K562 (cell line): Measurements from ENCODE around the gene CFAP92. TPM values are rescaled to one million over a fixed set of nuclear protein-coding genes. Genes with fewer than 3 reads are reported as not detected.

ENCODE experiments used
- AFF4 ChIP-seq: sonication (generic); formaldehyde crosslinking; IDR thresholded peaks from 2 replicates; pipeline ENCODE4 v1.8.0; 2023; ENCODE audit warnings: mild to moderate bottlenecking, missing genetic modification reagents
- polyA plus RNA-seq, 8 experiments: library from polyadenylated mRNA; depleted of rRNA in 4 of 8; stranded (reverse) in 5 of 8; unstranded in 3 of 8; fragments of >200 nt; fragmentation: Nextera tagmentation in 2 of 8; fragmentation: Illumina TruSeq in 1 of 8; extraction: Ambion mirVana in 2 of 8; extraction: Trizol in 1 of 8; gene quantifications; 2 replicates each; pipeline versions ENCODE4 v1.2.1 to v1.2.3, GENCODE V29; 2011 to 2014; ENCODE audit warnings: inconsistent platforms in 1 of 8, missing spikeins in 1 of 8
- total RNA-seq, 7 experiments: library from RNA; depleted of rRNA in 6 of 7; stranded (reverse); fragments of >200 nt in 6 of 7; fragmentation: Illumina TruSeq in 2 of 7; extraction: Trizol in 2 of 7; gene quantifications; 2 replicates each; pipeline versions ENCODE4 v1.2.1 to v1.2.3, GENCODE V29; 2011 to 2021; ENCODE audit warnings: low replicate concordance in 1 of 7
- TF ChIP-seq, protein P1 (sequence below), 2 experiments: fragments of 450-650 bp; formaldehyde crosslinking in 1 of 2; IDR thresholded peaks; 2 replicates each; pipeline versions ENCODE4 v1.4.0 to v1.6.1; 2014 to 2020; ENCODE audit warnings: mild to moderate bottlenecking in 2 of 2, borderline replicate concordance in 1 of 2, low read depth in 1 of 2

CFAP92 gene
- total and polyA plus RNA-seq, 9 of the 15 experiments (the other 6 are each of a cell fraction or from before 2014, with no cell fraction given): 0.06 to 0.62 (median 0.36) TPM

DNA sequence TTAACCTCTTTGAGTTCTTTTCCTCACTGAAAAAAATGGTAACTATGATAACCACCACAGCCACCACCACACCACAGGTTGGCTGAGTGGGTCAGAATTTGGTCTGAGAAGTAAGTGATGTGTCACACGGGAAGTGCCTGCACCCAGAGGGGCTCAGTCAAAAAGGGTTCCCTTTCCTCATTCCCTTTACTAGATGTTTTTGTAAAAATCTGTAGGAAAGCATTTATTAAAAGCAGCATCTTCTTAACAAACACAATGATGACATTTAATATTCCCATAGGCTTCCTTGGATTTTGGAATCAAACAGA, 23.2 kb downstream of the CFAP92 start (continued):
- TF ChIP-seq, protein P1, sequence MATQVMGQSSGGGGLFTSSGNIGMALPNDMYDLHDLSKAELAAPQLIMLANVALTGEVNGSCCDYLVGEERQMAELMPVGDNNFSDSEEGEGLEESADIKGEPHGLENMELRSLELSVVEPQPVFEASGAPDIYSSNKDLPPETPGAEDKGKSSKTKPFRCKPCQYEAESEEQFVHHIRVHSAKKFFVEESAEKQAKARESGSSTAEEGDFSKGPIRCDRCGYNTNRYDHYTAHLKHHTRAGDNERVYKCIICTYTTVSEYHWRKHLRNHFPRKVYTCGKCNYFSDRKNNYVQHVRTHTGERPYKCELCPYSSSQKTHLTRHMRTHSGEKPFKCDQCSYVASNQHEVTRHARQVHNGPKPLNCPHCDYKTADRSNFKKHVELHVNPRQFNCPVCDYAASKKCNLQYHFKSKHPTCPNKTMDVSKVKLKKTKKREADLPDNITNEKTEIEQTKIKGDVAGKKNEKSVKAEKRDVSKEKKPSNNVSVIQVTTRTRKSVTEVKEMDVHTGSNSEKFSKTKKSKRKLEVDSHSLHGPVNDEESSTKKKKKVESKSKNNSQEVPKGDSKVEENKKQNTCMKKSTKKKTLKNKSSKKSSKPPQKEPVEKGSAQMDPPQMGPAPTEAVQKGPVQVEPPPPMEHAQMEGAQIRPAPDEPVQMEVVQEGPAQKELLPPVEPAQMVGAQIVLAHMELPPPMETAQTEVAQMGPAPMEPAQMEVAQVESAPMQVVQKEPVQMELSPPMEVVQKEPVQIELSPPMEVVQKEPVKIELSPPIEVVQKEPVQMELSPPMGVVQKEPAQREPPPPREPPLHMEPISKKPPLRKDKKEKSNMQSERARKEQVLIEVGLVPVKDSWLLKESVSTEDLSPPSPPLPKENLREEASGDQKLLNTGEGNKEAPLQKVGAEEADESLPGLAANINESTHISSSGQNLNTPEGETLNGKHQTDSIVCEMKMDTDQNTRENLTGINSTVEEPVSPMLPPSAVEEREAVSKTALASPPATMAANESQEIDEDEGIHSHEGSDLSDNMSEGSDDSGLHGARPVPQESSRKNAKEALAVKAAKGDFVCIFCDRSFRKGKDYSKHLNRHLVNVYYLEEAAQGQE (IDR thresholded peaks at IDR 0.05; ENCODE audit: borderline replicate concordance): no peak
- TF ChIP-seq, protein P1 (CRISPR knock-in tag; IDR thresholded peaks at IDR 0.05; ENCODE audit: low read depth): no peak
- TF ChIP-seq AFF4 (CRISPR knock-in tag): no peak
